H1 (cell line): ENCODE results near the gene SEC62. TPM values are rescaled to one million over a fixed set of nuclear protein-coding genes. Genes with fewer than 3 reads are reported as not detected.

Source experiments
- EZH2 ChIP-seq: fragments of 200-600 bp; sonication (generic); IDR thresholded peaks from 2 replicates; pipeline ENCODE4 v1.7.1; 2012; ENCODE audit warnings: low read depth, mild to moderate bottlenecking, moderate library complexity, low read length, inconsistent platforms; ENCODE audit not compliant: severe bottlenecking
- GTF2F1 ChIP-seq: IDR thresholded peaks from 2 replicates; pipeline ENCODE4 v1.6.1; 2012; ENCODE audit warnings: low read depth, low read length, improper control_type of control experiment, borderline replicate concordance
- KDM1A ChIP-seq: fragments of 200-600, 300-600 bp; sonication (generic); IDR thresholded peaks from 2 replicates; pipeline ENCODE4 v1.7.1; 2016; ENCODE audit warnings: mild to moderate bottlenecking, low read length, borderline replicate concordance
- NANOG ChIP-seq: IDR thresholded peaks from 2 replicates; pipeline ENCODE4 v1.6.1; 2011; ENCODE audit warnings: low read length, low read depth, mild to moderate bottlenecking, inconsistent platforms; ENCODE audit not compliant: insufficient read depth, poor library complexity, severe bottlenecking
- NRF1 ChIP-seq: IDR thresholded peaks from 2 replicates; pipeline ENCODE4 v1.6.1; 2011; ENCODE audit warnings: mild to moderate bottlenecking, low read depth, low read length, improper control_type of control experiment
- POLR2A ChIP-seq, 2 experiments: IDR thresholded peaks; 1 replicate in 1 of 2; 2 replicates in 1 of 2; pipeline ENCODE4 v1.6.1; 2011; ENCODE audit warnings: low read depth in 2 of 2, low read length in 2 of 2, mild to moderate bottlenecking in 2 of 2; ENCODE audit errors: control extremely low read depth in 1 of 2
- SP1 ChIP-seq: IDR thresholded peaks from 2 replicates; pipeline ENCODE4 v1.6.1; 2011; ENCODE audit warnings: low read depth, low read length
- polyA plus RNA-seq, 7 experiments: library from polyadenylated mRNA; depleted of rRNA in 3 of 7; stranded (reverse) in 5 of 7; unstranded in 2 of 7; fragments of >200 nt in 5 of 7; fragments of 200-250 nt in 2 of 7; gene quantifications; 1 replicate in 5 of 7; 2 replicates in 1 of 7; 4 replicates in 1 of 7; pipeline versions ENCODE4 v1.2.1 to v1.2.3, GENCODE V29; 2011 to 2013; ENCODE audit warnings: missing spikeins in 2 of 7, mixed read lengths in 2 of 7
- total RNA-seq: library from RNA; stranded (reverse); fragmentation: NEBNext Ultra II Directional; extraction: Animal tissue kit (Norgen Biotek cat#: 25700); gene quantifications from 2 replicates; pipeline ENCODE4 v1.2.1, GENCODE V29; 2021
- TF ChIP-seq, protein P1 (sequence below): fragments of 300-600 bp; sonication (generic); IDR thresholded peaks from 2 replicates; pipeline ENCODE4 v1.7.1; 2012; ENCODE audit warnings: low read length, moderate library complexity, mild to moderate bottlenecking, inconsistent platforms; ENCODE audit not compliant: insufficient replicate concordance
- TF ChIP-seq, protein P2 (sequence below): IDR thresholded peaks from 2 replicates; pipeline ENCODE4 v1.6.1; 2011; ENCODE audit warnings: low read depth, mild to moderate bottlenecking, low read length; ENCODE audit not compliant: insufficient read depth

SEC62 gene
- total and polyA plus RNA-seq, 2 of the 8 experiments (the other 6 are each of a cell fraction or from before 2014, with no cell fraction given): 67.8 to 113 TPM

DNA sequence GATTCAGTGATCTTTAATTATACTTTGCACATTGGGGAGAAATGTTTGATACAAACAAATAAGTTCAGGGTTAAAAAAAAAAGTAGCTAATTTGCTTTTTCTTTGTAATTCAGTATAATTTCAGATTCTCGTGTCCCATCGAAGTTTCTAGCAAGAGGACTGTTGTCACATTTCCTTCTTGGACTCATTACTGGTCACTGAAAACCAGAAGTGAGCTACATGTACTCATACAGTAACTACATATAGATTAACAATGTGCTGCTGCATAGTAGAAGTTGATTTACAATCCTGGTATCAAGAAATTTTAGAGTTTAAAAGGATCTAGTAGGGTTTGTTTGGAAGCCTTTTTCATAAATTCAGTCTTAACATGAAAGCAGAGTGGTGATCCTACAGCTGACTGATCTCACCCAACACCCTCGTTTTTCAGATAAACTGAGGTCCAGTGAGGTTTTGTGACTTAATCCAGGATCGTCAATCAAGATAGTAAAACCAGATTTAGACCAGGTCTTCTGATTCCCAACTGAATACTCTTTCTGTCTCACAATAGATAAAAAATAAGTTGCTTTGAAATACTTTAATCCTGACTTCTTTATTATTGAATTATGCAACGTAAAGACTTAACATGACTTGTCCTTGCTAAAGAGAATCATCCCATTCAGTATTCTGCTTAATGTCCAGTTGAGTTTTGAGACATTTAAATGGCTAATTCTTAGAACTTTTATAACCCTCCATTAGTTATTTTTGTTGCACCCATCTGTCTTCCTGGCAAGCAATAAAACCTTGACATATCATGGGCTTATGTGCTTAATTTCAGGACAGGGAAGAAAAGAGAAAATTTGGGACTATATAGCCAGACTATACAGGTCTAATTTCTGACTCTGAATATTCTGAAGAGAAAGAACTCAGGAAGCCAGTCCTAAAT, 2.8 kb downstream of the SEC62 start (continued):
- TF ChIP-seq, protein P1, sequence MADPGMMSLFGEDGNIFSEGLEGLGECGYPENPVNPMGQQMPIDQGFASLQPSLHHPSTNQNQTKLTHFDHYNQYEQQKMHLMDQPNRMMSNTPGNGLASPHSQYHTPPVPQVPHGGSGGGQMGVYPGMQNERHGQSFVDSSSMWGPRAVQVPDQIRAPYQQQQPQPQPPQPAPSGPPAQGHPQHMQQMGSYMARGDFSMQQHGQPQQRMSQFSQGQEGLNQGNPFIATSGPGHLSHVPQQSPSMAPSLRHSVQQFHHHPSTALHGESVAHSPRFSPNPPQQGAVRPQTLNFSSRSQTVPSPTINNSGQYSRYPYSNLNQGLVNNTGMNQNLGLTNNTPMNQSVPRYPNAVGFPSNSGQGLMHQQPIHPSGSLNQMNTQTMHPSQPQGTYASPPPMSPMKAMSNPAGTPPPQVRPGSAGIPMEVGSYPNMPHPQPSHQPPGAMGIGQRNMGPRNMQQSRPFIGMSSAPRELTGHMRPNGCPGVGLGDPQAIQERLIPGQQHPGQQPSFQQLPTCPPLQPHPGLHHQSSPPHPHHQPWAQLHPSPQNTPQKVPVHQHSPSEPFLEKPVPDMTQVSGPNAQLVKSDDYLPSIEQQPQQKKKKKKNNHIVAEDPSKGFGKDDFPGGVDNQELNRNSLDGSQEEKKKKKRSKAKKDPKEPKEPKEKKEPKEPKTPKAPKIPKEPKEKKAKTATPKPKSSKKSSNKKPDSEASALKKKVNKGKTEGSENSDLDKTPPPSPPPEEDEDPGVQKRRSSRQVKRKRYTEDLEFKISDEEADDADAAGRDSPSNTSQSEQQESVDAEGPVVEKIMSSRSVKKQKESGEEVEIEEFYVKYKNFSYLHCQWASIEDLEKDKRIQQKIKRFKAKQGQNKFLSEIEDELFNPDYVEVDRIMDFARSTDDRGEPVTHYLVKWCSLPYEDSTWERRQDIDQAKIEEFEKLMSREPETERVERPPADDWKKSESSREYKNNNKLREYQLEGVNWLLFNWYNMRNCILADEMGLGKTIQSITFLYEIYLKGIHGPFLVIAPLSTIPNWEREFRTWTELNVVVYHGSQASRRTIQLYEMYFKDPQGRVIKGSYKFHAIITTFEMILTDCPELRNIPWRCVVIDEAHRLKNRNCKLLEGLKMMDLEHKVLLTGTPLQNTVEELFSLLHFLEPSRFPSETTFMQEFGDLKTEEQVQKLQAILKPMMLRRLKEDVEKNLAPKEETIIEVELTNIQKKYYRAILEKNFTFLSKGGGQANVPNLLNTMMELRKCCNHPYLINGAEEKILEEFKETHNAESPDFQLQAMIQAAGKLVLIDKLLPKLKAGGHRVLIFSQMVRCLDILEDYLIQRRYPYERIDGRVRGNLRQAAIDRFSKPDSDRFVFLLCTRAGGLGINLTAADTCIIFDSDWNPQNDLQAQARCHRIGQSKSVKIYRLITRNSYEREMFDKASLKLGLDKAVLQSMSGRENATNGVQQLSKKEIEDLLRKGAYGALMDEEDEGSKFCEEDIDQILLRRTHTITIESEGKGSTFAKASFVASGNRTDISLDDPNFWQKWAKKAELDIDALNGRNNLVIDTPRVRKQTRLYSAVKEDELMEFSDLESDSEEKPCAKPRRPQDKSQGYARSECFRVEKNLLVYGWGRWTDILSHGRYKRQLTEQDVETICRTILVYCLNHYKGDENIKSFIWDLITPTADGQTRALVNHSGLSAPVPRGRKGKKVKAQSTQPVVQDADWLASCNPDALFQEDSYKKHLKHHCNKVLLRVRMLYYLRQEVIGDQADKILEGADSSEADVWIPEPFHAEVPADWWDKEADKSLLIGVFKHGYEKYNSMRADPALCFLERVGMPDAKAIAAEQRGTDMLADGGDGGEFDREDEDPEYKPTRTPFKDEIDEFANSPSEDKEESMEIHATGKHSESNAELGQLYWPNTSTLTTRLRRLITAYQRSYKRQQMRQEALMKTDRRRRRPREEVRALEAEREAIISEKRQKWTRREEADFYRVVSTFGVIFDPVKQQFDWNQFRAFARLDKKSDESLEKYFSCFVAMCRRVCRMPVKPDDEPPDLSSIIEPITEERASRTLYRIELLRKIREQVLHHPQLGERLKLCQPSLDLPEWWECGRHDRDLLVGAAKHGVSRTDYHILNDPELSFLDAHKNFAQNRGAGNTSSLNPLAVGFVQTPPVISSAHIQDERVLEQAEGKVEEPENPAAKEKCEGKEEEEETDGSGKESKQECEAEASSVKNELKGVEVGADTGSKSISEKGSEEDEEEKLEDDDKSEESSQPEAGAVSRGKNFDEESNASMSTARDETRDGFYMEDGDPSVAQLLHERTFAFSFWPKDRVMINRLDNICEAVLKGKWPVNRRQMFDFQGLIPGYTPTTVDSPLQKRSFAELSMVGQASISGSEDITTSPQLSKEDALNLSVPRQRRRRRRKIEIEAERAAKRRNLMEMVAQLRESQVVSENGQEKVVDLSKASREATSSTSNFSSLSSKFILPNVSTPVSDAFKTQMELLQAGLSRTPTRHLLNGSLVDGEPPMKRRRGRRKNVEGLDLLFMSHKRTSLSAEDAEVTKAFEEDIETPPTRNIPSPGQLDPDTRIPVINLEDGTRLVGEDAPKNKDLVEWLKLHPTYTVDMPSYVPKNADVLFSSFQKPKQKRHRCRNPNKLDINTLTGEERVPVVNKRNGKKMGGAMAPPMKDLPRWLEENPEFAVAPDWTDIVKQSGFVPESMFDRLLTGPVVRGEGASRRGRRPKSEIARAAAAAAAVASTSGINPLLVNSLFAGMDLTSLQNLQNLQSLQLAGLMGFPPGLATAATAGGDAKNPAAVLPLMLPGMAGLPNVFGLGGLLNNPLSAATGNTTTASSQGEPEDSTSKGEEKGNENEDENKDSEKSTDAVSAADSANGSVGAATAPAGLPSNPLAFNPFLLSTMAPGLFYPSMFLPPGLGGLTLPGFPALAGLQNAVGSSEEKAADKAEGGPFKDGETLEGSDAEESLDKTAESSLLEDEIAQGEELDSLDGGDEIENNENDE: no peak
- TF ChIP-seq GTF2F1 (no peak), EZH2 (no peak), KDM1A (no peak), NRF1 (no peak), NANOG (no peak), POLR2A (IDR thresholded peaks at IDR 0.05; ENCODE audit: control extremely low read depth in 1 of 2, low read depth in 2 of 2, low read length in 2 of 2) (no peak), SP1 (no peak)
- TF ChIP-seq, protein P2, sequence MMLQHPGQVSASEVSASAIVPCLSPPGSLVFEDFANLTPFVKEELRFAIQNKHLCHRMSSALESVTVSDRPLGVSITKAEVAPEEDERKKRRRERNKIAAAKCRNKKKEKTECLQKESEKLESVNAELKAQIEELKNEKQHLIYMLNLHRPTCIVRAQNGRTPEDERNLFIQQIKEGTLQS: no peak
